Duodenal mucosa (tissue), 2 donors: Measurements from ENCODE around the gene SFRP2.

Experiments
- H3K27ac ChIP-seq: one replicate; pipeline ENCODE4 v1.7.0; 2013; ENCODE audit warnings: low read depth, low read length
- H3K27me3 ChIP-seq, 2 donors: one replicate each; pipeline ENCODE4 v1.7.0; 2013; ENCODE audit warnings: low read length in 2 of 2, control low read depth in 1 of 2; ENCODE audit not compliant: insufficient read depth in 2 of 2, control insufficient read depth in 1 of 2
- H3K36me3 ChIP-seq, 2 donors: one replicate each; pipeline ENCODE4 v1.7.0; 2013; ENCODE audit warnings: low read length in 2 of 2, control low read depth in 1 of 2; ENCODE audit not compliant: insufficient read depth in 2 of 2, control insufficient read depth in 1 of 2
- H3K4me1 ChIP-seq, 2 donors: one replicate each; pipeline ENCODE4 v1.7.0; 2013; ENCODE audit warnings: low read length in 2 of 2, control low read depth in 1 of 2; ENCODE audit not compliant: insufficient read depth in 2 of 2, control insufficient read depth in 1 of 2
- H3K4me3 ChIP-seq, 2 donors: one replicate each; pipeline ENCODE4 v1.7.0; 2013; ENCODE audit warnings: low read length in 2 of 2, low read depth in 1 of 2
- H3K9ac ChIP-seq, 2 donors: one replicate each; pipeline ENCODE4 v1.7.0; 2013; ENCODE audit warnings: low read length in 2 of 2, low read depth in 1 of 2
- H3K9me3 ChIP-seq, 2 donors: one replicate each; pipeline ENCODE4 v1.7.0; 2013; ENCODE audit warnings: low read length in 2 of 2, control low read depth in 1 of 2; ENCODE audit not compliant: control insufficient read depth in 1 of 2

The SFRP2 gene

GRCh38 chr4:153822316-153822715 is 33.4 kb upstream of the SFRP2 start:
- H3K9ac ChIP-seq, result no peak overlapping the region
- H3K27ac ChIP-seq, result no peak overlapping the region
- no peaks in the 10 kb centered on the region for H3K9me3 ChIP-seq
- no peaks in the 10 kb centered on the region for H3K27me3 ChIP-seq
- no peaks in the 10 kb centered on the region for H3K36me3 ChIP-seq
- no peak overlapping the region for H3K4me3 ChIP-seq
- no peaks in the 10 kb centered on the region for H3K4me1 ChIP-seq

- Histone ChIP-seq H3K9me3 (no peaks in the 10 kb centered on the region), H3K4me3 (no peak overlapping the region), H3K27me3 (no peaks in the 10 kb centered on the region), H3K36me3 (no peaks in the 10 kb centered on the region), H3K27ac (no peak overlapping the region), H3K9ac (no peak overlapping the region), H3K4me1 (no peaks in the 10 kb centered on the region)
Measured at GRCh38 chr4:153817466-153817865, 28.6 kb upstream of the SFRP2 start.

- no peaks in the 10 kb centered on the region for H3K9me3 ChIP-seq
- no peak overlapping the region for H3K27ac ChIP-seq
- no peak overlapping the region for H3K9ac ChIP-seq
- no peak overlapping the region for H3K4me3 ChIP-seq
- no peaks in the 10 kb centered on the region for H3K36me3 ChIP-seq
- H3K4me1 ChIP-seq, result no peaks in the 10 kb centered on the region
- no peaks in the 10 kb centered on the region for H3K27me3 ChIP-seq
Measured at GRCh38 chr4:153816542-153816941, 27.7 kb upstream of the SFRP2 start.

- Histone ChIP-seq H3K36me3 (no peaks in the 10 kb centered on the region), H3K4me1 (no peaks in the 10 kb centered on the region), H3K9ac (no peak overlapping the region), H3K27ac (no peak overlapping the region), H3K27me3 (no peaks in the 10 kb centered on the region), H3K9me3 (no peaks in the 10 kb centered on the region), H3K4me3 (no peak overlapping the region)
Measured at GRCh38 chr4:153814789-153815188, 25.9 kb upstream of the SFRP2 start.

GRCh38 chr4:153809916-153810810 is 21.3 kb upstream of the SFRP2 start:
- Histone ChIP-seq H3K4me3 (no peak overlapping the region), H3K27me3 (no peaks in the 10 kb centered on the region), H3K9me3 (no peaks in the 10 kb centered on the region), H3K9ac (no peak overlapping the region), H3K36me3 (no peaks in the 10 kb centered on the region), H3K27ac (no peak overlapping the region), H3K4me1 (no peaks in the 10 kb centered on the region)

- no peaks in the 10 kb centered on the region for H3K27me3 ChIP-seq
- H3K9me3 ChIP-seq, result no peaks in the 10 kb centered on the region
- H3K4me3 ChIP-seq, result no peak overlapping the region
- no peaks in the 10 kb centered on the region for H3K4me1 ChIP-seq
- H3K27ac ChIP-seq, result no peak overlapping the region
- H3K36me3 ChIP-seq, result no peaks in the 10 kb centered on the region
- no peak overlapping the region for H3K9ac ChIP-seq
Measured at GRCh38 chr4:153809307-153809706, 20.4 kb upstream of the SFRP2 start.

GRCh38 chr4:153808175-153808574 is 19.3 kb upstream of the SFRP2 start:
- Histone ChIP-seq H3K36me3 (no peaks in the 10 kb centered on the region), H3K4me1 (no peaks in the 10 kb centered on the region), H3K27ac (no peak overlapping the region)

GRCh38 chr4:153806073-153806472 is 17.2 kb upstream of the SFRP2 start:
- Histone ChIP-seq H3K36me3 (no peaks in the 10 kb centered on the region), H3K4me1 (no peaks in the 10 kb centered on the region), H3K9me3 (no peaks in the 10 kb centered on the region), H3K4me3 (no peak overlapping the region), H3K27me3 (no peaks in the 10 kb centered on the region), H3K27ac (no peak overlapping the region), H3K9ac (no peak overlapping the region)

More at GRCh38 chr4:153808175-153808574, 19.3 kb upstream of the SFRP2 start:
- Histone ChIP-seq H3K9ac (no peak overlapping the region), H3K27me3 (no peaks in the 10 kb centered on the region), H3K9me3 (no peaks in the 10 kb centered on the region), H3K4me3 (no peak overlapping the region)

GRCh38 chr4:153804722-153805121 is 15.8 kb upstream of the SFRP2 start:
- Histone ChIP-seq H3K27ac (no peak overlapping the region), H3K9ac (no peak overlapping the region), H3K9me3 (no peaks in the 10 kb centered on the region), H3K4me3 (no peak overlapping the region), H3K36me3 (no peaks in the 10 kb centered on the region), H3K27me3 (no peaks in the 10 kb centered on the region), H3K4me1 (no peaks in the 10 kb centered on the region)

GRCh38 chr4:153799694-153800074 is 10.8 kb upstream of the SFRP2 start:
- Histone ChIP-seq H3K4me3 (no peak overlapping the region), H3K9me3 (no peaks in the 10 kb centered on the region), H3K36me3 (no peaks in the 10 kb centered on the region), H3K27ac (no peak overlapping the region), H3K9ac (no peak overlapping the region), H3K4me1 (no peaks in the 10 kb centered on the region), H3K27me3 (peaks cover 2 to 7% of the 10 kb centered on the region in 2 donors)
